ENCODE data around the gene NUDT8. TPM values are rescaled to one million over a fixed set of nuclear protein-coding genes. Genes with fewer than 3 reads are reported as not detected.

NUDT8 gene
- total and polyA plus RNA-seq, 2 donors (not counting 1 experiment from before 2014, with no cell fraction given), result 6.9 to 7.1 TPM

DNA sequence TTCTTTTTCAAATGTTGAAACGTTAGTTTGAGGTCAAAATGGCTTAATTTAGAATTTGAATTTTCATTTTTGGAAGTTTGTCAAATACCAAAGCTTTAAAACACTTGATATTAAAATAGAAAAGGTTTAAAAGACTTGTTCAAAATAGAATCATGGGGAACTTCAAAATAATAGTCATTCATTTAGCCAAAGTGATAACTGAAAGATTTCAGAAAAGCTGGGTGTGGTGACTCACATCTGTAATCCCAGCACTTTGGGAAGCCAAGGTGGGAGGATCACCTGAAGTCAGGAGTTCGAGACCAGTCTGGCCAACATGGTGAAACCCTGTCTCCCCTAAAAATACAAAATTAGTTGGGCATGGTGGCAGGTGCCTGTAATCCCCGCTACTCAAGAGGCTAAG is 35.3 kb downstream of the NUDT8 start:
- no peak overlapping the region for H3K4me2 ChIP-seq (replicated peaks; ENCODE audit: low read depth, low read length, poor library complexity, severe bottlenecking)
- Mint-ChIP-seq H3K27ac (no peak overlapping the region), H3K9me3 (ENCODE audit: insufficient read depth) (no peaks in the 10 kb centered on the region), H3K27me3 (no peaks in the 10 kb centered on the region), H3K4me3 (no peak overlapping the region), H3K4me1 (peaks cover 10% of the 10 kb centered on the region)
- H3K4me3 ChIP-seq (ENCODE audit: control extremely low read depth in 1 of 5, extremely low read depth in 1 of 5, insufficient read depth in 1 of 5, low read depth in 2 of 5, low read length in 4 of 5), result no peak overlapping the region
- peaks cover 0 to 11% (median 3%) of the 10 kb centered on the region in 3 donors for H3K9me3 ChIP-seq (ENCODE audit: control extremely low read depth in 1 of 3, control insufficient read depth in 2 of 3, insufficient read depth in 1 of 3, low read length in 2 of 3)
- ChIA-PET POLR2A (no interaction called here), CTCF (interaction anchor here (0.9 to 1.7 kb wide), 3 partner anchors 10 to 21 kb away, joined by 3 to 5 read pairs (median 3); partner anchors contain the start of gene GSTP1)
- ATAC-seq (ENCODE audit: low read depth), result no peak
- no peaks in the 10 kb centered on the region for H4K20me1 ChIP-seq (ENCODE audit: control insufficient read depth, insufficient read depth, low read length, poor library complexity, severe bottlenecking)
- no peaks in the 10 kb centered on the region for H3K36me3 ChIP-seq (replicated peaks in 1 of 2; ENCODE audit: control extremely low read depth in 1 of 2, control insufficient read depth in 1 of 2, extremely low read depth in 1 of 2, insufficient read depth in 2 of 2, low read length in 1 of 2)
- H3K9ac ChIP-seq (ENCODE audit: low read length), result no peak overlapping the region
- TF ChIP-seq, protein P1, sequence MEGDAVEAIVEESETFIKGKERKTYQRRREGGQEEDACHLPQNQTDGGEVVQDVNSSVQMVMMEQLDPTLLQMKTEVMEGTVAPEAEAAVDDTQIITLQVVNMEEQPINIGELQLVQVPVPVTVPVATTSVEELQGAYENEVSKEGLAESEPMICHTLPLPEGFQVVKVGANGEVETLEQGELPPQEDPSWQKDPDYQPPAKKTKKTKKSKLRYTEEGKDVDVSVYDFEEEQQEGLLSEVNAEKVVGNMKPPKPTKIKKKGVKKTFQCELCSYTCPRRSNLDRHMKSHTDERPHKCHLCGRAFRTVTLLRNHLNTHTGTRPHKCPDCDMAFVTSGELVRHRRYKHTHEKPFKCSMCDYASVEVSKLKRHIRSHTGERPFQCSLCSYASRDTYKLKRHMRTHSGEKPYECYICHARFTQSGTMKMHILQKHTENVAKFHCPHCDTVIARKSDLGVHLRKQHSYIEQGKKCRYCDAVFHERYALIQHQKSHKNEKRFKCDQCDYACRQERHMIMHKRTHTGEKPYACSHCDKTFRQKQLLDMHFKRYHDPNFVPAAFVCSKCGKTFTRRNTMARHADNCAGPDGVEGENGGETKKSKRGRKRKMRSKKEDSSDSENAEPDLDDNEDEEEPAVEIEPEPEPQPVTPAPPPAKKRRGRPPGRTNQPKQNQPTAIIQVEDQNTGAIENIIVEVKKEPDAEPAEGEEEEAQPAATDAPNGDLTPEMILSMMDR (IDR thresholded peaks at IDR 0.05), result no peak
- TF ChIP-seq EZH2 (IDR thresholded peaks at IDR 0.05; ENCODE audit: borderline replicate concordance, insufficient read depth, low read depth, low read length, poor library complexity, severe bottlenecking), result no peak
- no peaks in the 10 kb centered on the region for H3K27me3 ChIP-seq (replicated peaks in 1 of 4; ENCODE audit: control extremely low read depth in 1 of 4, control insufficient read depth in 3 of 4, insufficient read depth in 4 of 4, low read length in 3 of 4)
- H3K27ac ChIP-seq (ENCODE audit: low read length in 2 of 2), result no peak overlapping the region
- WGBS (ENCODE audit: insufficient coverage), result no CpG with 5 or more reads among the region's 3 CpGs
- H3K79me2 ChIP-seq (ENCODE audit: control insufficient read depth, insufficient read depth, low read length), result no peaks in the 10 kb centered on the region
- DNase-seq, result no peak
- no peak overlapping the region for H2AFZ ChIP-seq (ENCODE audit: insufficient read depth, low read depth, low read length, poor library complexity, severe bottlenecking)
- peaks cover 11 to 12% of the 10 kb centered on the region in 2 donors for H3K4me1 ChIP-seq (ENCODE audit: control insufficient read depth in 2 of 2, insufficient read depth in 2 of 2, low read length in 2 of 2)
- intact Hi-C loops (cut with micrococcal nuclease), result no loop called here

DNA sequence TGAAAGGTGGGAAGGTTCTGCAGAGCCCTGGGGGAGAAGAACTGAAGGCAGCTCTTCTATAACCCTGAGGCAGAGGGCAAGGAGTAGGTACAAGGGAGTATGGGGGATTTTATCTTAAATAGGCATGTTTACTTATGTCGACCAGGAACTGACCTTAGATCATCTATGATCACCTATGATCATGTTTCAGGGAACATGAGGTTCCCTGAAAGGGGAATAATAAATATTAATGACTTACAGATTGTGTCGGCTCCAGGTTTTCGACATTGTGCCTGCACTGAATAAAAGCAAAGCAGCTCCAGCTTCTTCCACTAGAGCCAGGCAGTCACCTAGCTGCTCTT is 36.2 kb downstream of the NUDT8 start:
- peaks cover 20 to 21% of the 10 kb centered on the region in 2 donors for H3K4me1 ChIP-seq (ENCODE audit: control insufficient read depth in 2 of 2, insufficient read depth in 2 of 2, low read length in 2 of 2)
- no peak overlapping the region for H3K4me3 ChIP-seq (ENCODE audit: control extremely low read depth in 1 of 5, extremely low read depth in 1 of 5, insufficient read depth in 1 of 5, low read depth in 2 of 5, low read length in 4 of 5)
- intact Hi-C loops (cut with micrococcal nuclease), result no loop called here
- DNase-seq, result no peak
- H3K4me2 ChIP-seq (replicated peaks; ENCODE audit: low read depth, low read length, poor library complexity, severe bottlenecking), result no peak overlapping the region
- peaks cover 0 to 13% (median 3%) of the 10 kb centered on the region in 3 donors for H3K9me3 ChIP-seq (ENCODE audit: control extremely low read depth in 1 of 3, control insufficient read depth in 2 of 3, insufficient read depth in 1 of 3, low read length in 2 of 3)
- Mint-ChIP-seq H3K4me1 (peaks cover 17% of the 10 kb centered on the region), H3K9me3 (ENCODE audit: insufficient read depth) (no peaks in the 10 kb centered on the region), H3K4me3 (no peak overlapping the region), H3K27ac (no peak overlapping the region), H3K27me3 (no peaks in the 10 kb centered on the region)
- no peak overlapping the region for H2AFZ ChIP-seq (ENCODE audit: insufficient read depth, low read depth, low read length, poor library complexity, severe bottlenecking)
- TF ChIP-seq EZH2 (IDR thresholded peaks at IDR 0.05; ENCODE audit: borderline replicate concordance, insufficient read depth, low read depth, low read length, poor library complexity, severe bottlenecking), result no peak
- TF ChIP-seq, protein P1 (IDR thresholded peaks at IDR 0.05), result no peak
- H3K79me2 ChIP-seq (ENCODE audit: control insufficient read depth, insufficient read depth, low read length), result no peaks in the 10 kb centered on the region
- 100% methylated on average over 2 of the region's 3 CpGs for WGBS (ENCODE audit: insufficient coverage)
- no peaks in the 10 kb centered on the region for H4K20me1 ChIP-seq (ENCODE audit: control insufficient read depth, insufficient read depth, low read length, poor library complexity, severe bottlenecking)
- H3K27me3 ChIP-seq (replicated peaks in 1 of 4; ENCODE audit: control extremely low read depth in 1 of 4, control insufficient read depth in 3 of 4, insufficient read depth in 4 of 4, low read length in 3 of 4), result no peaks in the 10 kb centered on the region
- POLR2A ChIA-PET, result interaction anchor here (0.7 kb wide), 1 partner anchor 15 kb away, joined by 5 read pairs; no protein-coding TSS in a partner anchor
- CTCF ChIA-PET, result interaction anchor here (1.3 to 1.7 kb wide), 2 partner anchors 9 to 21 kb away, joined by 3 to 5 read pairs; no protein-coding TSS in a partner anchor
- no peak for ATAC-seq (ENCODE audit: low read depth)
- no peak overlapping the region for H3K27ac ChIP-seq (ENCODE audit: low read length in 2 of 2)
- no peak overlapping the region for H3K9ac ChIP-seq (ENCODE audit: low read length)
- H3K36me3 ChIP-seq (replicated peaks in 1 of 2; ENCODE audit: control extremely low read depth in 1 of 2, control insufficient read depth in 1 of 2, extremely low read depth in 1 of 2, insufficient read depth in 2 of 2, low read length in 1 of 2), result no peaks in the 10 kb centered on the region

Data from B cell (primary cell).